ENCODE results near the gene ZNF416.

- no peak for TF ChIP-seq CTCF (IDR thresholded peaks at IDR 0.05; ENCODE audit: low read depth, low read length)
- TF ChIP-seq, protein P1, sequence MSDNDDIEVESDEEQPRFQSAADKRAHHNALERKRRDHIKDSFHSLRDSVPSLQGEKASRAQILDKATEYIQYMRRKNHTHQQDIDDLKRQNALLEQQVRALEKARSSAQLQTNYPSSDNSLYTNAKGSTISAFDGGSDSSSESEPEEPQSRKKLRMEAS (IDR thresholded peaks at IDR 0.05; ENCODE audit: low read depth, low read length) = peak; percentile 71
Measured at GRCh38 chr19:57613941-57614743, 35.4 kb upstream of the ZNF416 start, which contains the start of gene ZNF134.

Data from NB4 (cell line).